GM18508 (cell line): ENCODE data around the gene BPIFB3.

ENCODE experiments used
- ATAC-seq: cut with Tn5 transposase; IDR thresholded peaks from one replicate; pipeline ENCODE4 v1.9.1; 2021; ENCODE audit warnings: moderate number of reproducible peaks; ENCODE audit not compliant: insufficient read depth, unreplicated experiment

BPIFB3 gene

DNA sequence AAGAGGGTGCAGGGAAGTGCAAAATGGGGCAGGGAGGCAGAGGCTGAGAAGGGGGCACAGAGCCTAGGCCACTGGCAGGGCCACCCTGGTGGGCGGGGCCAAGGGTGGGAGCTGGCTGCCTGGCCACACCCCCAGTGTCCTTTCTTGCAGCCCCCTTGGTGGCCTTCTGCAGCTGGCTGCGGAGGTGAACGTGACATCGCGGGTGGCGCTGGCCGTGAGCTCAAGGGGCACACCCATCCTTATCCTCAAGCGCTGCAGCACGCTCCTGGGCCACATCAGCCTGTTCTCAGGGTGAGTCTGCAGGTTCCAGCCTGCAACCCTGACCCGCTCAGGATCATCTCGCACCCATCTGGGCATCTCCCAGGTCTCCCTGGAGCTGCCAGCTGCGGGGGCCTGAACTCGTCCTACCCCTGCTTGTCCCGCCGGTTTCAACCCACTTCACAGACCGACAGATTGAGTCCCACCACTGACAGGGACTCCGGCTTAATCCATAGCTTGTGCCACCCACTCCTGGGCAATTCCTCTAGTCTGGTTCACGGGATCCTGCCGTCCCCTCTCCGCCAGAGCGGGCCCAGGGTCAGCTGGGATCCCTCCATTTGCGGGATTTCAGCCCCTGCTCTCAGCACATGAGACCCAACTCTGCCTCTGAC is 6.2 kb downstream of the BPIFB3 start:
- no peak for ATAC-seq

GRCh38 chr20:33061658-33062028 is 7.9 kb downstream of the BPIFB3 start:
- no peak for ATAC-seq

DNA sequence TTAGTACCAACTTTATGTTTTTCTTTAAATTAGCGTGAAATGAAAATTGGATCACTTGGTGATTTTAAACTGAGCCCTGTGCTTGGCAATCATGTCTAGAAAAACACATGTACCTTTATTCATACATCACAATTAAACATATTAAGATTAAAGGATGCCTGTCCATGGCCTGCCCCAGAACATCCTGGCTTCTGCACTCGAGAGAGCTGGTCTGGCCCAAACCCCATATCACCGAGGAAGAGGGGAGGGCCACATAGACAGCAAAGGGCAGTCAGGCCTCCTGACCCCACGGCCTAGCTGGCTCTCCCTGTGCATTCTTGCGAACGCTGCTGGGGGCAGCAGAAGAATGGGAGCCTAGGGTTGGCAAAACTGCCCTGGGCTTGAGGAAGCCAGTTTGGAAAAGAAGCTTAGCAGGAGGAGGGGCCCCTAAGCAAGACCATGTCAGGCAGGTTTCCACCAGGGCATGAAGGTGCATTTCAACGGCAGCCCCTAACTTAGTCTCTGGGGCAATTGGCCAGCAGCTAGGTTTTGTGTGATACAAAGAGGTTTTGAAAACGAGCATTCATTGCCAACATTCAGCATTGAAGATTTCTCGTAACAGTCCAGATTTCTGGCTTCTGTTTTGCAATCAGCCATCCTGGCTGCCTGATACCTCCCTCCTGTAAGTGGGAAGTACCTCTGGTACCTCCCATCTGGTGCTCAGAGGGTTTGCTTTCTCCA is 8.6 kb downstream of the BPIFB3 start:
- ATAC-seq = no peak

- no peak for ATAC-seq
Measured at GRCh38 chr20:33062825-33063149, 9.1 kb downstream of the BPIFB3 start.

- ATAC-seq = no peak
Measured at GRCh38 chr20:33063271-33063670, 9.6 kb downstream of the BPIFB3 start.

- ATAC-seq = no peak
Measured at GRCh38 chr20:33064572-33065287, 11.0 kb downstream of the BPIFB3 start.

DNA sequence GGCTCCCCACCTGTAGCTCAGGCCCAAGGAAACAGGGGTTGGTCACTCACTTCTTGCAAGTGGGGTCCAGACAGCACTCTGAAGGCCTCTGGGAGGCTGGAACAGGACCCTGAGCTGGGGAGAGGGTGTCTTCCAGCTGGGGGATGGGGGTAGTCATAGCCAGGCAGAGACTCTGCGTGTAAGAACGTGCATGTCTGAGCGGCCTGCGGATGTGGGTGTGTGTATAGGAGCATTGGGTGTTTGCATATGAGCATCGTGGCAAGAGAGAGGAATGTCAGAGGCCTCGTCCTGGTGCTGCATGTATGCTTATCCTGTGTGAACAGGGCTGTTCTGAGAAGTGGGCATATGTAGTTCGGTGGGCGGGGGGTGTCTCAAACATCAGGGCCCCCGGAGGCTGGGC is 12.1 kb downstream of the BPIFB3 start:
- no peak for ATAC-seq

DNA sequence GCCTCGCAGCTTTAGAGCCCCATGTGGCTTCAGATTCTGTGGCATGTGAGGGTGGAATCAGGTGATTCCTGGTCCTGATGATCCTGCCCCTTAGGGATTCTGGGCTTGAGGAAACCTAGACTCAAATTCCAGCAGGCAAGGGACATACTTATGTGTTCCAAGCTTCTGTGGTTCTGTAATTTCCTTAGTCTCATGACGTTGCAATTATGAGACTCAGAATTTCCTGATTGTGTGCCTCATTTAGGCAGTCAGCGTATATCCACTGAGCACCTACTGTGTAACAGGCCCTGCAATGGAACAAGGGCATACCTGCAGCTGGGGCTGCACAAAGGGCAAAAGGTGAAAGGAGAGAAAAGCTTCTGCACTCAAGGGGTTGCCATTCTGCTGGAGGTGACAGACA is 14.1 kb downstream of the BPIFB3 start:
- no peak for ATAC-seq

DNA sequence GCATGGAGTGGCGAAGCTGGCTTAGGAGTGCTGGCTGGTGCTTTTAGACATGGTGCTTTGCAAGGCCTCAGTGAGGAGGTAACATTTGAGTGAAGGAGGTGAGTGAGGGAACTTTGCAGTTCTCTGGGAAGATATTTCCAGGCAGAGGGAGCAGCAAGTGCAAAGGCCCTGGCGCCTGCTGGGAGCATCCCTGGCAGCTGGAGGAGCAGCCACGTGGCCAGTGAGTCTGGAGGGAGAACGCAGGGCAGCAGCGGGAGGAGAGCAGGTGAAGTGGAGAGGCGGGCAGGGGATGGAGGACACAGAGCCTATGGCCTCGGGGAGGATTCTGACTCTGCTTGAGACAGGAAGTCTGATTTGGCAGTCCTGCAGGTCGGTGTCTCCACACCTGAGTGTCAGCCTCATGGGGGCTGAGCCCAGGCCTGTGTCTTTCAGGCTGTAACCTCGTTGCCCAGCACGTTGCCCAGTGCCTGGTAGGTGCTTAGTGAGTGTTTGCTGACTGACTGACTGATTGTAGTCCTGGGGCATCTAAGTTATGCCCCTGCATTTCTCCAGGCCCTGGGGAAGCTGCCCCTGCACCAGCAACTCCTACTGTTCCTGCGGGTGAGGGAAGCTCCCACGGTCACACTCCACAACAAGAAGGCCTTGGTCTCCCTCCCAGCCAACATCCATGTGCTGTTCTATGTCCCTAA is 14.7 kb downstream of the BPIFB3 start:
- ATAC-seq = no peak

- no peak for ATAC-seq
Measured at GRCh38 chr20:33069673-33070072, 16.0 kb downstream of the BPIFB3 start.

DNA sequence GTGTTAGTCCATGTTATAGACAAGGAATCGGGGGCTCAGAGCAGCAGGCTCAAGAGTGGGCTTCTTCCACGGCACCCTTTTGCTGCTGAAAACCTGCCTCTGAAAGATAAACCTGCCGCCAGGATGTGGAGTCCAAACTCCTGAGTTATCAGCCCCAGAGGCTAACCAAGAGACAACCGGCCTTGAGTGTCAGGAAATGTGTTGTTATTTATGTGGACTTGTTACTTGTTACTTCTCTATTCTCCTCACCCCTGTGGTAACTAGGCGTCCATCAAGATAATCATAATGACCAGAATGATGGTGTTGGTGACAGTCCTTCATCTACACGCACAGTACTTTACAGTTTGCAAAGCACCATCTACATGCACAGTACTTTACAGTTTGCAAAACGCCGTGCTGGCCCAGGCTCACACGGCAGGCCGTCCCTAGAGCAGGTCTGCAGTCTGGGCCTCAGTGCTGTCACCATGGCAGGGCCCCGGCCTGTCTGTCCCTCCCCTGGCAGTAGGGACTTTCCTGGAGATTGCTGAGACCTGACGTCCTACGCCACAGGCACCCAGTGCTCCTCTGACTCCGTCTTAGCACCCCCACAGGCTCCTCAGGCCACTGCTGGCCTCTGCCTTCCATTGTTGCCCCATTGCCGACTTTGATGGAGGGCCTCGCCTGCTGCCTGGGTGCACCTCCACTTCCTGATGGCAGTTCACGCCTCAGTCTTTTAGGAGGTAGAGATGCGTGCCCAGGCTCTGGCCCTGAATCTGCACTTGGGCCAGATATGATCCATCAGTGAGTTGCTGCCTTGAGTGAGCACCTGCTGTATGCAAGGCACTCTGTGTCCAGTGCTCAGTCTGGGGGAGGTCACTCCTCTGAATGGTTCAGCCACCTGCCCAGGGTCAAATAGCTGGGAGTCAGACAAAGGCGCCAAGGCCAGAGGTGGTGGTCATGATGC is 16.7 kb downstream of the BPIFB3 start:
- ATAC-seq = no peak

DNA sequence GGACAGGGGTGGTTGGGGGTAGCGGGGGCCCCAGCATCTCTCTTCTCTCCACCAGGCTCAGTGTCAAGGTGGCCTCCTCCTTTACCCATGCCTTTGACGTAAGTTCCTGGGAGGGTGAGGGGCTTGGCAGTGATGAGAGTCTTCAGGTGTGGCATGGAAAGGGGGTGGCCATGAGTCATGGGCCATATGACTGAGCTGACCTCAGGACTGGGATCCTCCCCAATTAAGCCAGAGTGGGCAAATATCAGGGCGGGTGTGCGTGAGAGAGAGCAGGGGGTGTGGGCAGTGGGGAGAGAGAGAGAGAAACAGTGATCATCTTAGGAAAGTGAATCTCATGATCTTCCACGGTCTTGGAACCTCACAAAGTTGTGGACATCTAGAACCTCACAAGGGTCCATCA is 17.5 kb downstream of the BPIFB3 start:
- ATAC-seq = no peak

- ATAC-seq = no peak
Measured at GRCh38 chr20:33072362-33072761, 18.7 kb downstream of the BPIFB3 start.

GRCh38 chr20:33072813-33073212 is 19.1 kb downstream of the BPIFB3 start:
- ATAC-seq = no peak

- no peak for ATAC-seq
Measured at GRCh38 chr20:33074675-33075074, 21.0 kb downstream of the BPIFB3 start.

- no peak for ATAC-seq
Measured at GRCh38 chr20:33075281-33075680, 21.6 kb downstream of the BPIFB3 start.

GRCh38 chr20:33076662-33077372 is 23.1 kb downstream of the BPIFB3 start:
- ATAC-seq = no peak

DNA sequence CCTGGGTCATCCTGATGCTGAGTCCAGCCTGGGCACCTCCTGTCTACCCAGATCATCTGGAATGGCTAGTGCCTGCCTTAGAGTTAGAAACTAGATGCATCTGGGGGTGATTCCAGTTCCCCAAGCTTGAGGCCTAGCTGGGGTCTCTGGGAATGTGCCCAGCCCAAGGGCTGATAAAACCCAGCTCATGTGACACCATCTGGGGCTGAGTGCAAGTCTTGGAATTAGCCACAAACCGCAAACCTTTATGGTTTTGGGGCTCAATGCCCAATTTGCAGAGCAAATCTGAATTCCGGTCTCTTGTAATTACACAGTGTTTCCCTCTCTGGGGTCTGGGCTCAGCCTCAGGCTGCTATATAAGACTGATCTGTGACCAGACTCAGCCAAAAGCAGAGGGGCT is 25.6 kb downstream of the BPIFB3 start, which contains the start of gene BPIFB4:
Gene BPIFB4, plus strand, starts transcription at position 385 of the 400 bp plus-strand sequence. CDS start 1,884 bp downstream, outside the sequence.
- ATAC-seq = no peak

DNA sequence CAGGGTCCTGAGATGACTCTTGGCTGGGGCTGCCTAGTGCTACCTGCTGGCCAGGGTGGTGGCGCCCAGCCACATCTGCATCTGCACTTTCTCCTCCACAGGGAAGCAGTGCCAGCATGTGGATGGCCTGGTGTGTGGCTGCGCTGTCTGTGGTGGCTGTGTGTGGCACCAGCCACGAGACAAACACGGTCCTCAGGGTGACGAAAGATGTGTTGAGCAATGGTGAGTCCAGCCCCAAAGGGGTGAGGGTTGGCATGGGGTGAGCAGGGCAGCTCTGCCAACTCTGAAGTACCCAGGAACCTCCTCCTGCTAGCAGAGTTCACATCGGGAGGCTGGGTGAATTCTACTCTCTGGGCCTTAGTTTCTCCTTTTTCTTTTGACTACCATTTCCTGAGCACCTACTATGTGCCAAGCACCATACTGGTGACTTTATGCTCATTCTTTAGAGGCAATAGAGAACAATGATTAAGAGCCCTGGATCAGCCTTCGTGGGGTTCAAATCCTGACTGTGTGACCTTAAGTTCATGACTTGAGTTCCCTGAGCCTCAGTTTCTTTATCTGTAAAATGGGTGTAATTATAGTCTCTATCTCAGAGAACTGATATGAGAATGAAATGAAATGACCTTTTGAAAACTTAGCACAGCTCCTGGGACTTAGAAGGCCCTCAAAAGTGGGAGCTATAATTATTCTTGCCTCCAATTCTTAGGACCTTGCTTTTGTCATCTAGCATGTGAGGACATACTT is 27.9 kb downstream of the BPIFB3 start:
- no peak for ATAC-seq
